GM23248 (cell line): ENCODE results near the gene NENF. TPM values are rescaled to one million over a fixed set of nuclear protein-coding genes. Genes with fewer than 3 reads are reported as not detected.

Experiments
- DNase-seq: peaks from one replicate; pipeline ENCODE4 v3.0.0-alpha.2; 2015
- H2AFZ ChIP-seq: fragments of 200-600 bp; sonication (generic); 2 replicates; pipeline ENCODE4 v1.6.1; 2016; ENCODE audit warnings: antibody characterized with exemption
- H3F3A ChIP-seq: fragments of 200-600 bp; sonication (generic); 2 replicates; pipeline ENCODE4 v1.6.1; 2016; ENCODE audit warnings: mild to moderate bottlenecking, antibody characterized with exemption, mixed run types; ENCODE audit not compliant: insufficient read depth
- H3K27ac ChIP-seq: fragments of 200-600 bp; sonication (generic); 2 replicates; pipeline ENCODE4 v1.5.1; 2016; ENCODE audit warnings: mild to moderate bottlenecking
- H3K27me3 ChIP-seq: fragments of 200-600 bp; sonication (generic); replicated peaks from 2 replicates; pipeline ENCODE4 v1.6.1; 2016; ENCODE audit warnings: mild to moderate bottlenecking; ENCODE audit not compliant: insufficient read depth
- H3K36me3 ChIP-seq: fragments of 200-600 bp; sonication (generic); 2 replicates; pipeline ENCODE4 v1.6.1; 2016; ENCODE audit warnings: low read depth, mild to moderate bottlenecking
- H3K4me1 ChIP-seq: fragments of 200-600 bp; sonication (generic); 2 replicates; pipeline ENCODE4 v1.6.1; 2016; ENCODE audit warnings: mild to moderate bottlenecking; ENCODE audit not compliant: insufficient read depth
- H3K4me2 ChIP-seq: fragments of 200-600 bp; sonication (generic); one replicate; pipeline ENCODE4 v1.6.1; 2016; ENCODE audit warnings: mild to moderate bottlenecking; ENCODE audit not compliant: unreplicated experiment
- H3K4me3 ChIP-seq: fragments of 200-600 bp; sonication (generic); 2 replicates; pipeline ENCODE4 v1.5.1; 2016; ENCODE audit warnings: mild to moderate bottlenecking
- H3K79me2 ChIP-seq: fragments of 200-600 bp; sonication (generic); 2 replicates; pipeline ENCODE4 v1.6.1; 2016; ENCODE audit warnings: mild to moderate bottlenecking; ENCODE audit not compliant: insufficient read depth
- H3K9ac ChIP-seq: fragments of 200-600 bp; sonication (generic); 2 replicates; pipeline ENCODE4 v1.6.1; 2016; ENCODE audit warnings: mild to moderate bottlenecking
- H3K9me2 ChIP-seq: fragments of 200-600 bp; sonication (generic); 2 replicates; pipeline ENCODE4 v1.6.1; 2016; ENCODE audit warnings: mixed run types, mild to moderate bottlenecking, moderate library complexity; ENCODE audit not compliant: insufficient read depth
- H3K9me3 ChIP-seq: fragments of 200-600 bp; sonication (generic); one replicate; pipeline ENCODE4 v1.6.1; 2017; ENCODE audit warnings: low read depth
- H4K20me1 ChIP-seq: fragments of 200-600 bp; sonication (generic); 2 replicates; pipeline ENCODE4 v1.6.0; 2016; ENCODE audit not compliant: insufficient read depth
- EZH2 ChIP-seq: fragments of 200-600 bp; sonication (generic); IDR thresholded peaks from 2 replicates; pipeline ENCODE4 v1.6.1; 2018; ENCODE audit warnings: antibody characterized with exemption, mild to moderate bottlenecking; ENCODE audit not compliant: insufficient read depth, poor library complexity, severe bottlenecking
- EZH2phosphoT487 ChIP-seq: fragments of 200-600 bp; sonication (generic); IDR thresholded peaks from 2 replicates; pipeline ENCODE4 v1.6.1; 2018; ENCODE audit warnings: antibody characterized with exemption, moderate library complexity, mild to moderate bottlenecking, low read depth; ENCODE audit not compliant: insufficient read depth
- WGBS, 2 experiments: methylation state at CpG; one replicate each; pipeline ENCODE4 v1.1.6; 2015 to 2017; ENCODE audit warnings: low lambda C conversion rate in 2 of 2, low coverage in 1 of 2; ENCODE audit errors: missing lambda C conversion rate in 2 of 2; 5-methylcytosine and 5-hydroxymethylcytosine counted together
- in situ Hi-C: fragments of 300-500 bp; cut with MboI; formaldehyde crosslinking; loops from 2 replicates; pipeline ENCODE4 v1.15.0; 2020
- polyA plus RNA-seq: library from polyadenylated mRNA; unstranded; fragments of >200 nt; fragmentation: Nextera tagmentation; extraction: Ambion mirVana; gene quantifications from 2 replicates; pipeline ENCODE4 v1.2.1, GENCODE V29; 2016
- total RNA-seq: library from RNA; depleted of rRNA; stranded (reverse); fragments of >200 nt; shearing (Covaris generic); gene quantifications from 2 replicates; pipeline ENCODE4 v1.2.3, GENCODE V29; 2014

NENF gene
- total and polyA plus RNA-seq, 2 experiments from 2014 or later, result 86.9 to 162 TPM

- no peak for DNase-seq
Measured at GRCh38 chr1:212481438-212481767, 48.7 kb downstream of the NENF start.

GRCh38 chr1:212482006-212482636 lies 49.4 kb downstream of the NENF start:
- H3F3A ChIP-seq, result peaks cover 22% of the 10 kb centered on the region; the same call in 1 of the 2 replicates
- no peaks in the 10 kb centered on the region for H3K9me2 ChIP-seq
- no peak overlapping the region for H3K27ac ChIP-seq
- no peaks in the 10 kb centered on the region for H4K20me1 ChIP-seq
- TF ChIP-seq EZH2phosphoT487, result no peak
- no peak for TF ChIP-seq EZH2
- H3K4me3 ChIP-seq, result no peak overlapping the region
- no peaks in the 10 kb centered on the region for H3K36me3 ChIP-seq
- H3K9me3 ChIP-seq, result no peaks in the 10 kb centered on the region
- H3K27me3 ChIP-seq, result peaks cover 21% of the 10 kb centered on the region
- peaks cover 22% of the 10 kb centered on the region for H3K4me1 ChIP-seq
- no peak overlapping the region for H3K4me2 ChIP-seq
- no peak overlapping the region for H3K9ac ChIP-seq
- DNase-seq, result peak; percentile 46
- in situ Hi-C loops, result no loop called here
- H2AFZ ChIP-seq, result no peak overlapping the region
- 26 to 36% methylated on average over 3 of the region's 3 CpGs for WGBS, 2 experiments
- no peaks in the 10 kb centered on the region for H3K79me2 ChIP-seq

More at GRCh38 chr1:212481438-212481767, 48.7 kb downstream of the NENF start:
- Histone ChIP-seq H3K9ac (no peak overlapping the region), H3K9me2 (no peaks in the 10 kb centered on the region), H3F3A (peaks cover 22% of the 10 kb centered on the region; the same call in 1 of the 2 replicates), H4K20me1 (no peaks in the 10 kb centered on the region), H3K79me2 (no peaks in the 10 kb centered on the region), H3K4me3 (no peak overlapping the region), H3K4me2 (no peak overlapping the region), H3K27ac (no peak overlapping the region), H3K27me3 (peaks cover 21% of the 10 kb centered on the region), H3K9me3 (no peaks in the 10 kb centered on the region), H3K4me1 (peaks cover 22% of the 10 kb centered on the region), H3K36me3 (no peaks in the 10 kb centered on the region), H2AFZ (no peak overlapping the region)
- WGBS, 2 experiments, result 27 to 40% methylated on average over 2 of the region's 2 CpGs
- in situ Hi-C loops, result no loop called here
- TF ChIP-seq EZH2phosphoT487 (no peak), EZH2 (no peak)

- TF ChIP-seq EZH2phosphoT487, result no peak
- no peak for TF ChIP-seq EZH2
- no peaks in the 10 kb centered on the region for H4K20me1 ChIP-seq
- H3K9ac ChIP-seq, result no peak overlapping the region
- H3K27me3 ChIP-seq, result peaks cover 21% of the 10 kb centered on the region
- no peak overlapping the region for H3K4me2 ChIP-seq
- H3K79me2 ChIP-seq, result no peaks in the 10 kb centered on the region
- no peak overlapping the region for H3K27ac ChIP-seq
- in situ Hi-C loops, result no loop called here
- H3K9me3 ChIP-seq, result no peaks in the 10 kb centered on the region
- no peak overlapping the region for H2AFZ ChIP-seq
- H3F3A ChIP-seq, result peaks cover 22% of the 10 kb centered on the region; the same call in 1 of the 2 replicates
- H3K36me3 ChIP-seq, result no peaks in the 10 kb centered on the region
- H3K9me2 ChIP-seq, result no peaks in the 10 kb centered on the region
- peak; percentile 41 for DNase-seq
- WGBS, 2 experiments, result 92 to 94% methylated on average over 14 of the region's 14 CpGs
- H3K4me1 ChIP-seq, result peaks cover 22% of the 10 kb centered on the region
- H3K4me3 ChIP-seq, result no peak overlapping the region
Measured at GRCh38 chr1:212482637-212483441, 50.1 kb downstream of the NENF start.

- whole genome bisulfite sequencing, 2 experiments, result 78 to 79% methylated on average over 10 to 11 of the region's 11 CpGs
- Histone ChIP-seq H3K4me3 (no peak overlapping the region), H3K27me3 (0 out of 2 replicates have a peak, but pooled peaks cover 2% of the 10 kb centered on the region), H3K9me3 (no peaks in the 10 kb centered on the region), H3K4me2 (no peak overlapping the region), H3K79me2 (no peaks in the 10 kb centered on the region), H3K4me1 (peaks cover 29% of the 10 kb centered on the region), H3K27ac (peak overlapping the region; percentile 52), H3K36me3 (no peaks in the 10 kb centered on the region), H3F3A (peaks cover 34% of the 10 kb centered on the region), H3K9me2 (no peaks in the 10 kb centered on the region), H3K9ac (0 out of 2 replicates have a peak overlapping the region, but pooled peaks have one; percentile 41), H4K20me1 (no peaks in the 10 kb centered on the region), H2AFZ (no peak overlapping the region)
- no peak for TF ChIP-seq EZH2phosphoT487
- TF ChIP-seq EZH2, result no peak
- in situ Hi-C loops, result no loop called here
- peak; percentile 88 for DNase-seq
Measured at GRCh38 chr1:212484701-212485570, 52.2 kb downstream of the NENF start.
